Bronchial epithelial cell (primary cell): ENCODE measurements around the gene DNAJB7. TPM values are rescaled to one million over a fixed set of nuclear protein-coding genes. Genes with fewer than 3 reads are reported as not detected.
A peak's percentile ranks its signal among the peaks of the same experiment; 100 is the strongest.
"Not testable (repeated sequence)": the region's sequence is repeated elsewhere in the genome, so short reads cannot be mapped to it uniquely, and the experiment has no call there.

Source experiments
- DNase-seq: peaks from one replicate; pipeline ENCODE4 v3.0.0-alpha.2; 2010; ENCODE audit warnings: low read depth
- FAIRE-seq: peaks from 2 replicates; lab custom pipeline; 2011; peaks lifted over from hg19 to GRCh38; lab: Jason Lieb, UNC
- H3K27me3 ChIP-seq: 2 replicates; pipeline ENCODE4 v1.5.1; 2011; ENCODE audit warnings: low read length; ENCODE audit not compliant: control insufficient read depth, insufficient read depth
- H3K36me3 ChIP-seq: 2 replicates; pipeline ENCODE4 v1.5.1; 2011; ENCODE audit warnings: low read length; ENCODE audit not compliant: control insufficient read depth, insufficient read depth
- H3K4me3 ChIP-seq: 2 replicates; pipeline ENCODE4 v1.5.1; 2011; ENCODE audit warnings: mild to moderate bottlenecking, low read depth, low read length, control low read depth
- total RNA-seq: library from RNA; depleted of rRNA; stranded (reverse); fragments of >200 nt; gene quantifications from 2 replicates; pipeline ENCODE4 v1.2.1, GENCODE V29; 2014
- TF ChIP-seq, protein P1 (sequence below): IDR thresholded peaks from 2 replicates; pipeline ENCODE4 v1.5.1; 2011; ENCODE audit warnings: mild to moderate bottlenecking, moderate library complexity, low read length, control low read depth, inconsistent platforms; ENCODE audit not compliant: insufficient read depth, severe bottlenecking

DNAJB7 gene
- total RNA-seq, 1 donor from 2014 or later = not detected

DNA sequence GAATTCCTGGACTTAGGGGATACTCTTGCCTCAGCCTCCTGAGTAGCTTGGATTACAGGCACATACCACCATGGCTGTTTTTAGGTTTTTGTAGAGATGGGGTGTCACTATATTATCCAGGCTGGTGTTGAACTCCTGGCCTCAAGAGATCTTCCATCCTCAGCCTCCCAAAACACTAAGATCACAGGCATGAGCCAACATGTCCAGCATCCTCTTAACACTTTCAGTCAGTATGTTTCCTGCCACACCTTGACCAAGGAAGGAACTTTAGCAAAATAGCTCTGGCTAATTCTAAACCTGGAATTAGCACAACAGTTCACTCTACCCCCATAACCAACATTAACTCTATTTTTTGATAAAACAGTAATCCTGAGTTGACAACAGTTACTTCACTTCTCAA lies 27.2 kb upstream of the DNAJB7 start:
- no peaks in the 10 kb centered on the region for H3K36me3 ChIP-seq
- no peaks in the 10 kb centered on the region for H3K27me3 ChIP-seq
- TF ChIP-seq, protein P1, sequence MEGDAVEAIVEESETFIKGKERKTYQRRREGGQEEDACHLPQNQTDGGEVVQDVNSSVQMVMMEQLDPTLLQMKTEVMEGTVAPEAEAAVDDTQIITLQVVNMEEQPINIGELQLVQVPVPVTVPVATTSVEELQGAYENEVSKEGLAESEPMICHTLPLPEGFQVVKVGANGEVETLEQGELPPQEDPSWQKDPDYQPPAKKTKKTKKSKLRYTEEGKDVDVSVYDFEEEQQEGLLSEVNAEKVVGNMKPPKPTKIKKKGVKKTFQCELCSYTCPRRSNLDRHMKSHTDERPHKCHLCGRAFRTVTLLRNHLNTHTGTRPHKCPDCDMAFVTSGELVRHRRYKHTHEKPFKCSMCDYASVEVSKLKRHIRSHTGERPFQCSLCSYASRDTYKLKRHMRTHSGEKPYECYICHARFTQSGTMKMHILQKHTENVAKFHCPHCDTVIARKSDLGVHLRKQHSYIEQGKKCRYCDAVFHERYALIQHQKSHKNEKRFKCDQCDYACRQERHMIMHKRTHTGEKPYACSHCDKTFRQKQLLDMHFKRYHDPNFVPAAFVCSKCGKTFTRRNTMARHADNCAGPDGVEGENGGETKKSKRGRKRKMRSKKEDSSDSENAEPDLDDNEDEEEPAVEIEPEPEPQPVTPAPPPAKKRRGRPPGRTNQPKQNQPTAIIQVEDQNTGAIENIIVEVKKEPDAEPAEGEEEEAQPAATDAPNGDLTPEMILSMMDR = no peak
- no peak overlapping the region for H3K4me3 ChIP-seq
- DNase-seq (peak; percentile 60), FAIRE-seq (no peak)

DNA sequence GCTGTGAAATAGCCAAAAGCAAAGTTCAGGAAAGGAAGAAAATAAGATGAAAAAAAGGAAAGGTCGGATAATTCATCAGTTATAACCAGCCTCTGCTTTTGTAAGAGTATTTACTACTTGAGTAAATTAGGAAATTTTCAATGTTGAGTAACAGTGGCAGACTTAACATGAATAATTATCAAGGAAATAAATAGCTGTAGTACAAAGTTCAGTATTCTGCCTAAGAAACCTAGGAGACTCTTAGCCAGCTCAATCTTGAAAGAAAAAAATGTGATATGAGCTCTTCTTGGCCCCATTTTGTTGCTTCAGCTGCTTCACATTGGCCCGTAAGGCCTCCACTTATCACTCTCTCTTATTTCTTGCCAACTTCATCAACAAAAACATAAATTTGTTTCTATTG lies 17.0 kb upstream of the DNAJB7 start:
- peaks cover 3% of the 10 kb centered on the region for H3K36me3 ChIP-seq

DNA sequence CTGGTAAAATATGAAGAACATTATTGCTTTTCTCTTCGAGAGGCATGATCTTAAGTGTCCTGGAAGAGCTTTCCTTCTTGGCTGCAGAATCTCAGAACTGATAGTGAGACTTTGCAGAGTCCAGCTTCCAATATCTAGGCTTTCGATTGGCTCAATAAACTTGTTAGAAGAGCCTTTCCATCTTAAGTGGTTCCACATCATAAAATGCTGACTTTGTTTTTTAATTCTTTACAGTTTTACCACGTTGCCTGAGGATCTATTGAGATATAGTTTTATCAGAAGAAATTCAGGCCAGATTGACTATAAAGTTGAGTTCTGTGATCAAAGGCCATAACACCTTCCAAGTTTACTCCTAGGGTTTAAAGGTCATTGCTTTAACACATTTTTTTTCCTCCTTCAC lies 15.6 kb upstream of the DNAJB7 start:
- TF ChIP-seq, protein P1 = no peak
- DNase-seq = no peak
- Histone ChIP-seq H3K4me3 (no peak overlapping the region), H3K36me3 (no peaks in the 10 kb centered on the region), H3K27me3 (no peaks in the 10 kb centered on the region)
- no peak for FAIRE-seq

More for the DNA sequence above, 17.0 kb upstream of the DNAJB7 start:
- Histone ChIP-seq H3K27me3 (no peaks in the 10 kb centered on the region), H3K4me3 (no peak overlapping the region)
- no peak for FAIRE-seq
- DNase-seq = no peak
- TF ChIP-seq, protein P1 = no peak

DNA sequence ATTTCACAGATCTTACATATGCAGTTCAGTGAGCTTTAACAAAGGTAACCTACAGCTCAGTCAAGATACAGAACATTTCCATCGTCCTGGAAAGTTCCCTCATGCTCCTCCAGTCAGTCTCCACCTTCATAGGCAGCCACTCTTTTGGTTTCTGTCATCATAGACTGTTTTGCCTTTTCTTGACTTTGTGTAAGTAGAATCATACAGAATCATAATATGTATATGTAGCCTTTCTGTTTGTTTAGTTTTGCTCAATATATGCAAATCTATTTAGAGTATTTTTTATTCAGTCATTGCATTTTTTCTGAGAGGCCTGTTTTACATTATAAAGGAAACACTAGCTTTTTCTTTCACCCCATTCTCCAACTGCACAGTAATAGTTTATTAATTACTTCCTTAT lies 15.0 kb upstream of the DNAJB7 start:
- H3K4me3 ChIP-seq = no peak overlapping the region
- no peaks in the 10 kb centered on the region for H3K27me3 ChIP-seq
- H3K36me3 ChIP-seq = no peaks in the 10 kb centered on the region
- DNase-seq = no peak
- TF ChIP-seq, protein P1 = no peak
- no peak for FAIRE-seq

DNA sequence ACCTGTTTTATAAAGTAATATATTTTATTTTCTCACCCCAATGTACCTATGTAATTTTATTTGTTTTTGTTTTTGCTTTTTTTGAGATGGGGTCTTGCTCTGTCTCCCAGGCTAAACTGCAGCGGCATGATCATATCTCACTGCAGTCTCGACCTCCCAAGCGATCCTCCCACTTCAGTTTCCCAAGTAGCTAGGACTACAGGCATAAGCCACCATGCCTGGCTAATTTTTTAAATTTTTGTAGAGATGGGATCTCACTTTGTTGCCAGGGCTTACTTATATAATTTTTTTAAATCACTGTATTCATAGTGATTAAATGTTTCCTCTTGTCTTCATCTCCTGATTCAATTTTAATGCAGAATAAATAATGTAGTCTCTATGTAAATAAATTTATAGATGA lies 13.2 kb upstream of the DNAJB7 start:
- H3K27me3 ChIP-seq = no peaks in the 10 kb centered on the region
- H3K36me3 ChIP-seq = no peaks in the 10 kb centered on the region
- DNase-seq (no peak), FAIRE-seq (no peak)
- H3K4me3 ChIP-seq = no peak overlapping the region
- TF ChIP-seq, protein P1 = no peak

DNA sequence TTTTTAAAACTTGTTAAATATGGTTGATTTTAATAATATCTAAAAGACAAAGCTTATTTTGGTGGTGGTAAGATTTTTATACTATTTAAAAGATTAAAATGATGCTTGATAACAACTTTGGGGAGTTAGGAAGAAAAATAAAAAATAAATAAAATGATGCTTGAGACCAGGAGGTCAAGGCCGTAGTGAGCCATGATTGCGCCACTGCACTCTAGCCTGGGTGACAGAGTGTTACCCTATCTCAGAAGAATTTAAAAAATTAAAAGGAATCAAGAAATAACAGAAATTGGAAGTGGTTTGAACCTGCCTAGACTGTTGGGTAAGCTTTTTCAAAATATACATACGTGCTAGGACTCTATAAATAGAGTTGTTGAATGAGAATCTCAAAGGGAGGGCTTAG lies 12.1 kb upstream of the DNAJB7 start:
- no peak for DNase-seq
- H3K36me3 ChIP-seq = peaks cover 2% of the 10 kb centered on the region
- no peak for FAIRE-seq

DNA sequence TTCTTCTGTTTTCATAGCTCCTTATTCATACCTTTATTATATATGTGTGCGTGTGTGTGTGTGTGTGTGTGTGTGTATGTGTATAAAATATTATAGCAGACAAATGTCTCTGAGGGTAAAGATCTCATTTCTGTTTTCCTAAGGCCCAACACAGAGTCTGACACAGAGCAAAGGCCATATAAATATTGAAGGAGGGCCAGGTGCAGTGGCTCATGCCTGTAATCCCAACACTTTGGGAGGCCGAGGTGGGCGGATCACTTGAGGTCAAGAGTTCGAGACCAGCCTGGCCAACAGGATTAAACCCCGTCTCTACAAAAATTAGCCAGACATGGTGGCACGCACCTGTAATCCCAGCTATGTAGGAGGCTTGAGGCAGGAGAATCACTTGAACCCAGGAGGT lies 6.5 kb upstream of the DNAJB7 start:
- FAIRE-seq = not testable (repeated sequence)

More for the DNA sequence above, 12.1 kb upstream of the DNAJB7 start:
- Histone ChIP-seq H3K27me3 (no peaks in the 10 kb centered on the region), H3K4me3 (no peak overlapping the region)
- TF ChIP-seq, protein P1 = no peak

More for the DNA sequence above, 6.5 kb upstream of the DNAJB7 start:
- not testable (repeated sequence) for DNase-seq, H3K4me3 ChIP-seq, H3K27me3 ChIP-seq, H3K36me3 ChIP-seq
